GM12872 (cell line): Measurements from ENCODE around the gene CCDC60.

Source experiments
- TF ChIP-seq, protein P1 (sequence below): IDR thresholded peaks from 3 replicates; pipeline ENCODE4 v1.5.1; 2011; ENCODE audit warnings: low read depth, mild to moderate bottlenecking, low read length, moderate library complexity; ENCODE audit not compliant: insufficient read depth

CCDC60 gene

DNA sequence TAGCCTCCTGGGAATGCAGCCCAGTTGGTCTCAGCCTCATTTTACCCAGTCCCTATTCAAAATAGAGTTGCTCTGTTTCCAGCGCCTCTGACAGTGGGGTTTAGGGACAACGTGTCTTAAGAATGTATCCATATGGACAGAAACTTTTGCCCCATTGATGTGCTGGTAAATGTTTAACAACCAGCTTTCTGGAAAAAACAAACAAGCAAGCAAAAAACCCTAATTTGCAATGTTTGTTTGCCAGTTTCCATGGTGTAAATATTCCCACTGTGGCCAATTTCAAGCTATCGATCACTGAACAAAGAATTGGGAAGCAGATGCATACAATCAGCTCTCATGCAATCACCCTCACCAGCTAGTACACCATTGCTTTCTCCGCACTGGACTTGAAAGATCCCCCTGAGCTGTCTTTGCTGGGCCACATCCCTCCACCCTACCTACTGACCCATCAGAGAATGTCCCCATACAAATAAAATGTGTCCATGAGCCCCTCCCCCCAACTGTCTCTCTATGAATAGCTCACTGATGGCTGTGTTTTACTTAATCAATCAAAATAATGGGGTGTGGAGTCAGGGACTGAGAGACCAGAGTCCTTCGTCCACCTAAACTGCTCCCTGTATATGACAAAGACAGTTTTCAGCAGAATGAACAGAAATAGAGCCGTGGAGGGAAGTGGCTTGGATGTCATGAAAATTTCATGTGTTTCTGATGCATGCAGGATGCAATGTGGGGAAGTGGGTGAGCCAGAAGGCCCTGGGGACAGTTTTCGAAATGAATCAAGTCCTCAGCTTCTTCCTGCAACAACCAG is 40.8 kb downstream of the CCDC60 start:
- TF ChIP-seq, protein P1, sequence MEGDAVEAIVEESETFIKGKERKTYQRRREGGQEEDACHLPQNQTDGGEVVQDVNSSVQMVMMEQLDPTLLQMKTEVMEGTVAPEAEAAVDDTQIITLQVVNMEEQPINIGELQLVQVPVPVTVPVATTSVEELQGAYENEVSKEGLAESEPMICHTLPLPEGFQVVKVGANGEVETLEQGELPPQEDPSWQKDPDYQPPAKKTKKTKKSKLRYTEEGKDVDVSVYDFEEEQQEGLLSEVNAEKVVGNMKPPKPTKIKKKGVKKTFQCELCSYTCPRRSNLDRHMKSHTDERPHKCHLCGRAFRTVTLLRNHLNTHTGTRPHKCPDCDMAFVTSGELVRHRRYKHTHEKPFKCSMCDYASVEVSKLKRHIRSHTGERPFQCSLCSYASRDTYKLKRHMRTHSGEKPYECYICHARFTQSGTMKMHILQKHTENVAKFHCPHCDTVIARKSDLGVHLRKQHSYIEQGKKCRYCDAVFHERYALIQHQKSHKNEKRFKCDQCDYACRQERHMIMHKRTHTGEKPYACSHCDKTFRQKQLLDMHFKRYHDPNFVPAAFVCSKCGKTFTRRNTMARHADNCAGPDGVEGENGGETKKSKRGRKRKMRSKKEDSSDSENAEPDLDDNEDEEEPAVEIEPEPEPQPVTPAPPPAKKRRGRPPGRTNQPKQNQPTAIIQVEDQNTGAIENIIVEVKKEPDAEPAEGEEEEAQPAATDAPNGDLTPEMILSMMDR: no peak

DNA sequence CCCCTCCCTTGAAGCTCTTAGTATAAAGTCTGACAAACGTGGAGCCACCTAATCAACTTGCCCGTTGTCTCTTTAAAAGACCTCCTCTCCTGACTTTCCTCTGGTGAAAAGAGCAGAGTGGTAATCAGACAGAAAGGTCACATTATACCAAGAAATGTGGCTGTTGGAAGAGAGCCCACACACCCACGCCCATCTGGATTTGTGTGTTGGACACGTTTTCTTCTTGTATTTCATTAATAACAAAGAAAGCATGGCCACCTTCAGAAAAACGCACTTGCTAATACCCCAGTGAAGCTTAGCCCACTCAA is 41.3 kb downstream of the CCDC60 start:
- TF ChIP-seq, protein P1: no peak

DNA sequence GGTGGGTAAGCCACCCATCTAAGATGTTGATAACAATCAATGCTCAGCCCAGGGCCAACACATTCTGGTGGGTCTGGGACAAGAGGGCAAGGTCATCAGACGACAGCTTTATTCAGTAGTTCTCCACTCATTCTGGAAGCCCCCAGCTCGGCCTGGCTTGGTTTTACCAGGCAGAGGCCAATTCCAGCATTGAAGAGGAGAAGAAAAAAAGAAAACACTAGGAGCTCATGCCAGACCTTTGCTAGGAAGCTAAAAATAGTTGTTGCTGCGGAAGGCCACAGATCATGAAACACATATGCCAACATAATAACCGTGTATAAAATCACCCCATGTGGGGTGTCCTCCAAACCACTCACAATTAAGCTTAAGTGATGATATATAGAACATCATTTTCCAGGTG is 44.4 kb downstream of the CCDC60 start:
- TF ChIP-seq, protein P1: no peak

- TF ChIP-seq, protein P1: no peak
Observed at GRCh38 chr12:119381471-119382235, 47.1 kb downstream of the CCDC60 start.

GRCh38 chr12:119383206-119383605 is 48.7 kb downstream of the CCDC60 start:
- TF ChIP-seq, protein P1: no peak

DNA sequence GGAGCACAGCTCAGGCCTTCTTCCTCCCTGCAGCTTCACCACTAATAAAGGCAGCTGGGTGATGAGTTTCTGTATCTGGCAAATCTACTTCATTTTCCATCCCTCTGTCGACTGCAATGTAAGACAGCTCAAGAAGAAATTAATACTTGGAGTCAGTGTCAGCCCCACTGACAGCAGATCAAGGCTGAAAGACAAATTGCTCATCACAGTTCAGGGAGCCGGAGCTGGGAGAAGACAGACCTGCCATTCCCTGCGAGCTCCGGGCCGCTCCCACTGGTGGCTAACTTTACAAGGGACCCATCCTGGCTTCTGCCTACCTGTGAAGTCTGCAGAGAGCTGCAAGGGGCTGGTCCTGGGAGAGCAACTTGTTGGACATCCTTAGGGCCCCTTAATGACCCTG is 49.8 kb downstream of the CCDC60 start:
- TF ChIP-seq, protein P1: no peak

DNA sequence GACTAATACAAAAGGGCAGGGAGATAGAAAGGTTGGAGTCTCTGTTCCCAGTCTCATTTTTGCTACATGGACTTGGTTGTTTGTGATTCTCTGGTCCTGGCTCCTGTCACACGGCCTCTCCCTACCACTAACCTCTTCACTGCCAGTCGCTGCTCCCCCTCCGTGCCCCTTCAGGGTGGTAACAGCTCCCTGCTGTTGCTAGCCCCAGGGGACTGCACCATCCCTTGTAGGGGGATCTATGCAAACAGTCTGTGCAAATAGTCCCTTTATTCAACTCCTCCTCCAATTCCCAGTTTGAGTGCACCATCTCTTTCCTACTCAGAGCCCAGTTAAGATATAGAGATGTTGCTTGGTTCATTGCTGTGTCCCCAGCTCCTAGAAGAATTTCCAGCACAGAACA is 51.1 kb downstream of the CCDC60 start:
- TF ChIP-seq, protein P1: no peak
